HEK293 (cell line): ENCODE results near the gene NCOA3.

Source experiments
- EGR2 ChIP-seq: fragments of 450-650 bp; formaldehyde crosslinking; IDR thresholded peaks from 2 replicates; pipeline ENCODE4 v1.5.1; 2016; ENCODE audit warnings: low read depth, missing biosample characterization, missing genetic modification characterization
- KLF1 ChIP-seq: fragments of 450-650 bp; formaldehyde crosslinking; IDR thresholded peaks from 2 replicates; pipeline ENCODE4 v1.5.1; 2016; ENCODE audit warnings: missing biosample characterization, missing genetic modification characterization
- KLF9 ChIP-seq: fragments of 450-650 bp; formaldehyde crosslinking; IDR thresholded peaks from 2 replicates; pipeline ENCODE4 v1.5.1; 2016; ENCODE audit warnings: missing biosample characterization, missing genetic modification characterization, low read depth
- ZBTB7A ChIP-seq: fragments of 450-650 bp; formaldehyde crosslinking; IDR thresholded peaks from 2 replicates; pipeline ENCODE4 v1.5.1; 2016; ENCODE audit warnings: low read depth, missing biosample characterization, missing genetic modification characterization
- ZNF274 ChIP-seq, 2 experiments: fragments of 200-500 bp in 1 of 2; fragments of 450-650 bp in 1 of 2; sonication (Bioruptor generic) in 1 of 2; formaldehyde crosslinking in 1 of 2; IDR thresholded peaks; 2 replicates each; pipeline versions ENCODE4 v1.5.1 to v1.6.1; 2014 to 2016; ENCODE audit warnings: borderline replicate concordance in 1 of 2, inconsistent platforms in 1 of 2, low read length in 1 of 2, missing biosample characterization in 1 of 2, missing genetic modification characterization in 1 of 2
- ZNF707 ChIP-seq: fragments of 450-650 bp; formaldehyde crosslinking; IDR thresholded peaks from 2 replicates; pipeline ENCODE4 v1.5.1; 2016; ENCODE audit warnings: missing biosample characterization, missing genetic modification characterization
- ZNF747 ChIP-seq: fragments of 450-650 bp; formaldehyde crosslinking; IDR thresholded peaks from 2 replicates; pipeline ENCODE4 v1.5.1; 2016; ENCODE audit warnings: missing biosample characterization, missing genetic modification characterization
- ZSCAN30 ChIP-seq: fragments of 450-650 bp; IDR thresholded peaks from 2 replicates; pipeline ENCODE4 v1.5.1; 2018; ENCODE audit warnings: missing biosample characterization, mild to moderate bottlenecking, missing genetic modification characterization, moderate library complexity
- TF ChIP-seq, protein P1 (sequence below): fragments of 450-650 bp; formaldehyde crosslinking; IDR thresholded peaks from 2 replicates; pipeline ENCODE4 v1.5.1; 2016; ENCODE audit warnings: missing biosample characterization, missing genetic modification characterization
- TF ChIP-seq, protein P2 (sequence below): fragments of 450-650 bp; formaldehyde crosslinking; IDR thresholded peaks from 2 replicates; pipeline ENCODE4 v1.5.1; 2016; ENCODE audit warnings: missing biosample characterization, missing genetic modification characterization
- TF ChIP-seq, protein P3 (sequence below): fragments of 450-650 bp; formaldehyde crosslinking; IDR thresholded peaks from 2 replicates; pipeline ENCODE4 v1.5.1; 2017; ENCODE audit warnings: missing biosample characterization, missing genetic modification characterization
- TF ChIP-seq, protein P4 (sequence below): fragments of 450-650 bp; formaldehyde crosslinking; IDR thresholded peaks from 2 replicates; pipeline ENCODE4 v1.5.1; 2016; ENCODE audit warnings: missing biosample characterization, missing genetic modification characterization
- TF ChIP-seq, protein P5 (sequence below): fragments of 450-650 bp; formaldehyde crosslinking; IDR thresholded peaks from 2 replicates; pipeline ENCODE4 v1.5.1; 2016; ENCODE audit warnings: missing biosample characterization, missing genetic modification characterization, low read depth

DNA sequence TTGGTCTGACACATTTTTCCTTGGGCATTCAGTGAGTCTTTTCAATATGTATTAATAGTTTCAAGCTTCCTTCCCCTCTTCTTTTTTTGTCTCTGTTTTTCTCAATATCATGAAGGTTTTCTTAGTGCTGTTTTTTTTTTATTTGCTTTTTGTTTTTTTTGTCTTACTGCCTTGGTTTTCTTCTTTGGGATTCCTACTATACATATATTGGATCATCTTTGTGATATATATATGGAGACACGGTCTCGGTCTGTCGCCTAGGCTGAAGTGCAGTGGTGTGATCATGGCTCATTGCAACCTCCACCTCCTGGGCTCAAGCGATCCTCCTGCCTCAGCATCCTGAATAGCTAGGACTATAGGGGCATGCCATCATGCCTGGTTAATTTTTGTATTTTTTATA lies 43.8 kb downstream of the NCOA3 start:
- TF ChIP-seq KLF1 (tag by site-specific recombination) (no peak), ZSCAN30 (no peak), EGR2 (tag by site-specific recombination) (no peak), ZNF707 (tag by site-specific recombination) (no peak), ZBTB7A (no peak), KLF9 (no peak), ZNF747 (tag by site-specific recombination) (no peak), ZNF274 (IDR thresholded peaks at IDR 0.05; ENCODE audit: low read length) (no peak), ZNF274 (tag by site-specific recombination; IDR thresholded peaks at IDR 0.05; ENCODE audit: borderline replicate concordance) (no peak)
- TF ChIP-seq, protein P1, sequence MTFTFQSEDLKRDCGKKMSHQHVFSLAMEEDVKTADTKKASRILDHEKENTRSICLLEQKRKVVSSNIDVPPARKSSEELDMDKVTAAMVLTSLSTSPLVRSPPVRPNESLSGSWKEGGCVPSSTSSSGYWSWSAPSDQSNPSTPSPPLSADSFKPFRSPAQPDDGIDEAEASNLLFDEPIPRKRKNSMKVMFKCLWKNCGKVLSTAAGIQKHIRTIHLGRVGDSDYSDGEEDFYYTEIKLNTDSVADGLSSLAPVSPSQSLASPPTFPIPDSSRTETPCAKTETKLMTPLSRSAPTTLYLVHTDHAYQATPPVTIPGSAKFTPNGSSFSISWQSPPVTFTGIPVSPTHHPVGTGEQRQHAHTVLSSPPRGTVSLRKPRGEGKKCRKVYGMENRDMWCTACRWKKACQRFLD (tag by site-specific recombination): no peak
- TF ChIP-seq, protein P2, sequence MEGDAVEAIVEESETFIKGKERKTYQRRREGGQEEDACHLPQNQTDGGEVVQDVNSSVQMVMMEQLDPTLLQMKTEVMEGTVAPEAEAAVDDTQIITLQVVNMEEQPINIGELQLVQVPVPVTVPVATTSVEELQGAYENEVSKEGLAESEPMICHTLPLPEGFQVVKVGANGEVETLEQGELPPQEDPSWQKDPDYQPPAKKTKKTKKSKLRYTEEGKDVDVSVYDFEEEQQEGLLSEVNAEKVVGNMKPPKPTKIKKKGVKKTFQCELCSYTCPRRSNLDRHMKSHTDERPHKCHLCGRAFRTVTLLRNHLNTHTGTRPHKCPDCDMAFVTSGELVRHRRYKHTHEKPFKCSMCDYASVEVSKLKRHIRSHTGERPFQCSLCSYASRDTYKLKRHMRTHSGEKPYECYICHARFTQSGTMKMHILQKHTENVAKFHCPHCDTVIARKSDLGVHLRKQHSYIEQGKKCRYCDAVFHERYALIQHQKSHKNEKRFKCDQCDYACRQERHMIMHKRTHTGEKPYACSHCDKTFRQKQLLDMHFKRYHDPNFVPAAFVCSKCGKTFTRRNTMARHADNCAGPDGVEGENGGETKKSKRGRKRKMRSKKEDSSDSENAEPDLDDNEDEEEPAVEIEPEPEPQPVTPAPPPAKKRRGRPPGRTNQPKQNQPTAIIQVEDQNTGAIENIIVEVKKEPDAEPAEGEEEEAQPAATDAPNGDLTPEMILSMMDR (tag by site-specific recombination): no peak
- TF ChIP-seq, protein P3, sequence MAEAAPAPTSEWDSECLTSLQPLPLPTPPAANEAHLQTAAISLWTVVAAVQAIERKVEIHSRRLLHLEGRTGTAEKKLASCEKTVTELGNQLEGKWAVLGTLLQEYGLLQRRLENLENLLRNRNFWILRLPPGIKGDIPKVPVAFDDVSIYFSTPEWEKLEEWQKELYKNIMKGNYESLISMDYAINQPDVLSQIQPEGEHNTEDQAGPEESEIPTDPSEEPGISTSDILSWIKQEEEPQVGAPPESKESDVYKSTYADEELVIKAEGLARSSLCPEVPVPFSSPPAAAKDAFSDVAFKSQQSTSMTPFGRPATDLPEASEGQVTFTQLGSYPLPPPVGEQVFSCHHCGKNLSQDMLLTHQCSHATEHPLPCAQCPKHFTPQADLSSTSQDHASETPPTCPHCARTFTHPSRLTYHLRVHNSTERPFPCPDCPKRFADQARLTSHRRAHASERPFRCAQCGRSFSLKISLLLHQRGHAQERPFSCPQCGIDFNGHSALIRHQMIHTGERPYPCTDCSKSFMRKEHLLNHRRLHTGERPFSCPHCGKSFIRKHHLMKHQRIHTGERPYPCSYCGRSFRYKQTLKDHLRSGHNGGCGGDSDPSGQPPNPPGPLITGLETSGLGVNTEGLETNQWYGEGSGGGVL (tag by site-specific recombination): no peak
- TF ChIP-seq, protein P4, sequence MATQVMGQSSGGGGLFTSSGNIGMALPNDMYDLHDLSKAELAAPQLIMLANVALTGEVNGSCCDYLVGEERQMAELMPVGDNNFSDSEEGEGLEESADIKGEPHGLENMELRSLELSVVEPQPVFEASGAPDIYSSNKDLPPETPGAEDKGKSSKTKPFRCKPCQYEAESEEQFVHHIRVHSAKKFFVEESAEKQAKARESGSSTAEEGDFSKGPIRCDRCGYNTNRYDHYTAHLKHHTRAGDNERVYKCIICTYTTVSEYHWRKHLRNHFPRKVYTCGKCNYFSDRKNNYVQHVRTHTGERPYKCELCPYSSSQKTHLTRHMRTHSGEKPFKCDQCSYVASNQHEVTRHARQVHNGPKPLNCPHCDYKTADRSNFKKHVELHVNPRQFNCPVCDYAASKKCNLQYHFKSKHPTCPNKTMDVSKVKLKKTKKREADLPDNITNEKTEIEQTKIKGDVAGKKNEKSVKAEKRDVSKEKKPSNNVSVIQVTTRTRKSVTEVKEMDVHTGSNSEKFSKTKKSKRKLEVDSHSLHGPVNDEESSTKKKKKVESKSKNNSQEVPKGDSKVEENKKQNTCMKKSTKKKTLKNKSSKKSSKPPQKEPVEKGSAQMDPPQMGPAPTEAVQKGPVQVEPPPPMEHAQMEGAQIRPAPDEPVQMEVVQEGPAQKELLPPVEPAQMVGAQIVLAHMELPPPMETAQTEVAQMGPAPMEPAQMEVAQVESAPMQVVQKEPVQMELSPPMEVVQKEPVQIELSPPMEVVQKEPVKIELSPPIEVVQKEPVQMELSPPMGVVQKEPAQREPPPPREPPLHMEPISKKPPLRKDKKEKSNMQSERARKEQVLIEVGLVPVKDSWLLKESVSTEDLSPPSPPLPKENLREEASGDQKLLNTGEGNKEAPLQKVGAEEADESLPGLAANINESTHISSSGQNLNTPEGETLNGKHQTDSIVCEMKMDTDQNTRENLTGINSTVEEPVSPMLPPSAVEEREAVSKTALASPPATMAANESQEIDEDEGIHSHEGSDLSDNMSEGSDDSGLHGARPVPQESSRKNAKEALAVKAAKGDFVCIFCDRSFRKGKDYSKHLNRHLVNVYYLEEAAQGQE (tag by site-specific recombination): no peak
- TF ChIP-seq, protein P5, sequence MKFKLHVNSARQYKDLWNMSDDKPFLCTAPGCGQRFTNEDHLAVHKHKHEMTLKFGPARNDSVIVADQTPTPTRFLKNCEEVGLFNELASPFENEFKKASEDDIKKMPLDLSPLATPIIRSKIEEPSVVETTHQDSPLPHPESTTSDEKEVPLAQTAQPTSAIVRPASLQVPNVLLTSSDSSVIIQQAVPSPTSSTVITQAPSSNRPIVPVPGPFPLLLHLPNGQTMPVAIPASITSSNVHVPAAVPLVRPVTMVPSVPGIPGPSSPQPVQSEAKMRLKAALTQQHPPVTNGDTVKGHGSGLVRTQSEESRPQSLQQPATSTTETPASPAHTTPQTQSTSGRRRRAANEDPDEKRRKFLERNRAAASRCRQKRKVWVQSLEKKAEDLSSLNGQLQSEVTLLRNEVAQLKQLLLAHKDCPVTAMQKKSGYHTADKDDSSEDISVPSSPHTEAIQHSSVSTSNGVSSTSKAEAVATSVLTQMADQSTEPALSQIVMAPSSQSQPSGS (tag by site-specific recombination): no peak
